HFFc6 (cell line): ENCODE measurements around the gene DRAM1. TPM values are rescaled to one million over a fixed set of nuclear protein-coding genes. Genes with fewer than 3 reads are reported as not detected.

Experiments used
- DNase-seq: peaks from one replicate; pipeline ENCODE4 v3.0.0-alpha.2; 2018
- H3K27ac Mint-ChIP-seq: 2 replicates; pipeline ENCODE4 v1.8.0; 2020; ENCODE audit warnings: mild to moderate bottlenecking, mixed read lengths
- H3K27me3 Mint-ChIP-seq: 2 replicates; pipeline ENCODE4 v1.8.0; 2021; ENCODE audit warnings: mild to moderate bottlenecking, moderate library complexity, mixed read lengths; ENCODE audit not compliant: insufficient read depth
- H3K36me3 Mint-ChIP-seq: 2 replicates; pipeline ENCODE4 v1.8.0; 2021; ENCODE audit warnings: low read depth, mixed read lengths
- H3K4me1 Mint-ChIP-seq: 2 replicates; pipeline ENCODE4 v1.8.0; 2020; ENCODE audit warnings: low read depth, mixed read lengths
- H3K4me3 Mint-ChIP-seq: 2 replicates; pipeline ENCODE4 v1.8.0; 2020; ENCODE audit warnings: mild to moderate bottlenecking, moderate library complexity, mixed read lengths
- H3K9me3 Mint-ChIP-seq: 2 replicates; pipeline ENCODE4 v1.8.0; 2020; ENCODE audit warnings: mild to moderate bottlenecking, mixed read lengths
- CTCF ChIP-seq: fragments of 200-600 bp; sonication (generic); IDR thresholded peaks from 2 replicates; pipeline ENCODE4 v1.5.0; 2021; ENCODE audit warnings: antibody characterized with exemption, mild to moderate bottlenecking
- long read RNA-seq: library from polyadenylated mRNA; unstranded; transcript quantifications from one replicate; pipeline ENCODE4 v2.0.0, GENCODE V29; 2019
- total RNA-seq, 6 experiments: library from RNA; stranded (reverse); fragmentation: NEBNext Ultra II Directional; extraction: Animal tissue kit (Norgen Biotek cat#: 25700); gene quantifications; 2 replicates in 1 of 6; 3 replicates in 5 of 6; pipeline ENCODE4 v1.2.3, GENCODE V29; 2021

DRAM1 gene
- 100 to 1,000 TPM; 109 to 136 (median 122) TPM for total RNA-seq
- long read RNA-seq, transcript DRAM1-201 (7 exons, 3,519 nt) = major isoform, 96 of 184 reads
- long read RNA-seq, partial matches to known transcripts = 46 of 184 reads
- long read RNA-seq, other reads (novel, unspliced or antisense) = 38 of 184 reads

GRCh38 chr12:101876861-101877805, at the start of gene DRAM1:
Gene DRAM1 (plus strand): TSS chr12:101877580. CDS start chr12:101877790, 210 bp downstream.
- H3K4me1 Mint-ChIP-seq = peaks cover 38% of the 10 kb centered on the region
- no peaks in the 10 kb centered on the region for H3K9me3 Mint-ChIP-seq
- H3K4me3 Mint-ChIP-seq = peak within 1 kb of the TSS; percentile 96
- TF ChIP-seq CTCF = peak; percentile 31; the same call in 1 of the 2 replicates
- H3K36me3 Mint-ChIP-seq = peaks cover 29% of the 10 kb centered on the region
- no peaks in the 10 kb centered on the region; the same call in 1 of the 2 replicates for H3K27me3 Mint-ChIP-seq
- DNase-seq = peak; percentile 90
- H3K27ac Mint-ChIP-seq = peak within 1 kb of the TSS; percentile 94

DNA sequence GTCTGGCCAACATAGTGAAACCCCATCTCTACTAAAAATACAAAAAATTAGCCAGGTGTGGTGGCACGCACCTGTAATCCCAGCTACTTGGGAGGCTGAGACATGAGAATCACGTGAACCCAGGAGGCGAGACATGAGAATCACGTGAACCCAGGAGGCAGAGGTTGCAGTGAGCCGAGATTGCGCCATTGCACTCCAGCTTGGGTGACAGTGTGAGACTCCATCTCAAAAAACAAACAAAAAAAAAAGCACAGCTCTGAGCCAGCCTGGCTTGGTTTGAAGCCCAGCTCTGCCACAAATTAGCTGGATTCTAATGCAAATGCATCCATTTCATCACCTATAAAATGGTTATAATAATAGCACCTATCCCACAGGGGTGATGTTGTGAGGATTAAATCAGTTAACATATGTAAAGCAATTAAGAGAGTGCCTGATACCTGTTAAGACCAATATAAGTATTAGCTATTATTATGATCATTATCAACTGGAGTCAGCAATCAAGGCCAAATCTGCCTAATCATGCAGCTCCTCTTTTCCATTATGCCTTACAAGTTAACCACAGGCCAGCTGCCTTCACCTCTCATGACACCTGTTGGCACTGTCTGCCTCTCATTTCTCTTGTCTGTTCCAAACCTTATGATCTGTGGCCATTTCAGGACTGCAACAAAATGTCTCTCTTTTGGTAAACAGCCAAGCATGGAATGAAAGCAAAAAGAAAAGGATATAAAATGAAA, 48.8 kb upstream of the DRAM1 start:
- Mint-ChIP-seq H3K27ac (no peak overlapping the region), H3K36me3 (no peaks in the 10 kb centered on the region), H3K27me3 (no peaks in the 10 kb centered on the region), H3K4me1 (peaks cover 54% of the 10 kb centered on the region), H3K9me3 (no peaks in the 10 kb centered on the region), H3K4me3 (no peak overlapping the region)
- no peak for DNase-seq
- no peak for TF ChIP-seq CTCF

DNA sequence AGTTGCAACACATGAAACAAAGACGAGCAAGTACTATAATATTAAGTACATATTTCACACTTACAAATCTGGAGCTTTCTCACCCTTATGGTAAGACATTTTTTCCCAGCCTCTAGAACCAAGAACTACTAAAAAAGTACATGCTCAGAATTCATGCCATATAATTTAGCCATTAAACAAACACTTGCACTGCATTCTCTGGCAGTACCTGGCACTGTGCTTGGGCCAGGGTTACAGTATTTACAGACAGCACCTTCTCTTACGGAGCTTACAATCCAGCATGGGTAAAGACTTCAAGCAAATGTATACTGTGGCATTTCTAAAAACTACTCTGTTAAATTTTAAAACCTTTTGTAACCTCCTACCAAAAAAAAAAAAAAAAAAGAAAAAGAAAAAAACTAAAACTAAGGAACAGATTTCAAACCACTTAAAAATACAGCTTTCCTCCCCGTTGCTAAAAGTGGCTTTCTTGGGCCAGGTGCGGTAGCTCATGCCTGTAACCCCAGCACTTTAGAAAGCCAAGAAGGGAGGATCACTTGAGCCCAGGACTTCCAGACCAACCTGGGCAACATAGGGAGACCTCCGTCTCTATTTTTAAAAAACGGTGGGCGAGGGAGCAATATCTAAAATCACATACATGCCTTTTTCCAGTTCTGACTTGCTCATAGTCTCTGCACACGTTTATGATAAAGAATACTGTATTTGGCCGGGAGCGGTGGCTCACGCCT, 47.6 kb upstream of the DRAM1 start:
- no peak for DNase-seq
- Mint-ChIP-seq H3K27me3 (no peaks in the 10 kb centered on the region), H3K36me3 (no peaks in the 10 kb centered on the region), H3K4me3 (peak overlapping the region; percentile 99), H3K4me1 (peaks cover 46% of the 10 kb centered on the region), H3K9me3 (no peaks in the 10 kb centered on the region), H3K27ac (peak overlapping the region; percentile 81)
- TF ChIP-seq CTCF = no peak

GRCh38 chr12:101830367-101831325, 46.7 kb upstream of the DRAM1 start, which contains the start of gene GNPTAB:
Gene GNPTAB (minus strand): TSS chr12:101830959. CDS start chr12:101830675, 284 bp downstream.
- no peaks in the 10 kb centered on the region for H3K36me3 Mint-ChIP-seq
- peak; percentile 88 for DNase-seq
- TF ChIP-seq CTCF = peak; percentile 83
- no peaks in the 10 kb centered on the region for H3K9me3 Mint-ChIP-seq
- peaks cover 41% of the 10 kb centered on the region for H3K4me1 Mint-ChIP-seq
- H3K27ac Mint-ChIP-seq = peak within 1 kb of the TSS; percentile 81
- H3K27me3 Mint-ChIP-seq = no peaks in the 10 kb centered on the region
- H3K4me3 Mint-ChIP-seq = peak within 1 kb of the TSS; percentile 99
